Heart left ventricle (tissue), 13 donors: ENCODE data around the gene FKBP4.

Experiments used
- POLR2A ChIP-seq, 2 donors: fragments of 450-650 bp; IDR thresholded peaks; one replicate each; pipeline ENCODE4 v1.6.1; 2017; ENCODE audit warnings: antibody characterized with exemption in 2 of 2, mild to moderate bottlenecking in 2 of 2, moderate library complexity in 2 of 2
- TF ChIP-seq, protein P1 (sequence below), 12 donors: fragments of 200-600 bp; sonication (generic) in 4 of 12; IDR thresholded peaks; one replicate each; pipeline versions ENCODE4 v1.5.0 to v1.8.0; 2018 to 2022; ENCODE audit warnings: antibody characterized with exemption in 12 of 12, mild to moderate bottlenecking in 5 of 12
- donor health status: ischemic (EF 13 %, LVEDD 7.1; RV severe dilation, severe dysfunction).
- donor health status: DM: no; HTN: yes; CAD: no.
- donor health status: DM: no; HTN: no; CAD: no.
- donor health status: ischemic (EF 25% LVEDD 6.9; RV normal size, moderate dysfunction).
- donor health status: ischemic (EF 25% LVEDD 5.7; RV mildly dilated, moderate dysfunction).
- donor health status: ischemic (EF 35%, LVEDD 5.7; RV mildly dilated, moderate dysfunction).
- donor health status: nonischemic (EF 11% LVEDD 7.7; RV severe dilation, severe dysfunction).
- donor health status: DM: yes; HTN: yes; CAD: no.
- donor health status: PGD.
- donor health status: ischemic (EF 29% LVEDD 5.4; RV normal size, mild dysfunction).
- donor health status: nonischemic (EF 23%, LVEDD 6.1; RV moderate dilation, normal function).

DNA sequence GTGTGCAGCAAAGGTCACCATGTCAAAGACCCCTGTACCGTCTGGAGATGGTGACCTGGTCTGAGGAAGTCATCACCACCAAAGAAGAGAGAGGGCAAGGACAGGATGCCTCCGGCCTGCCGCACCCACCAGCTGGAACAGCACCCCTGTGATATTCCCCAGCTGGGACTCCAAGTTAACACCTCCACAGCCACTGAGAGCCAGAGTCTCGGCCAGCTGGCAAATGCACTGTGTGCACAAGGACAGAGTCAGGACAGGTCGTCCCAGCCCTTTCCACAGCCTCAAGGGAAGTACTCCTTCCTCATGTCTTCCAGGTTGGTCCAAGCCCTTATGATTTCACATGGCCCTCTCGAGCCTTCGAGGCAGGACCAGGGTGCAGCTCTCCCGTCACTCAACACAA is 19.3 kb upstream of the FKBP4 start:
- TF ChIP-seq, protein P1, sequence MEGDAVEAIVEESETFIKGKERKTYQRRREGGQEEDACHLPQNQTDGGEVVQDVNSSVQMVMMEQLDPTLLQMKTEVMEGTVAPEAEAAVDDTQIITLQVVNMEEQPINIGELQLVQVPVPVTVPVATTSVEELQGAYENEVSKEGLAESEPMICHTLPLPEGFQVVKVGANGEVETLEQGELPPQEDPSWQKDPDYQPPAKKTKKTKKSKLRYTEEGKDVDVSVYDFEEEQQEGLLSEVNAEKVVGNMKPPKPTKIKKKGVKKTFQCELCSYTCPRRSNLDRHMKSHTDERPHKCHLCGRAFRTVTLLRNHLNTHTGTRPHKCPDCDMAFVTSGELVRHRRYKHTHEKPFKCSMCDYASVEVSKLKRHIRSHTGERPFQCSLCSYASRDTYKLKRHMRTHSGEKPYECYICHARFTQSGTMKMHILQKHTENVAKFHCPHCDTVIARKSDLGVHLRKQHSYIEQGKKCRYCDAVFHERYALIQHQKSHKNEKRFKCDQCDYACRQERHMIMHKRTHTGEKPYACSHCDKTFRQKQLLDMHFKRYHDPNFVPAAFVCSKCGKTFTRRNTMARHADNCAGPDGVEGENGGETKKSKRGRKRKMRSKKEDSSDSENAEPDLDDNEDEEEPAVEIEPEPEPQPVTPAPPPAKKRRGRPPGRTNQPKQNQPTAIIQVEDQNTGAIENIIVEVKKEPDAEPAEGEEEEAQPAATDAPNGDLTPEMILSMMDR (IDR thresholded peaks at IDR 0.05) = no peak
- no peak for TF ChIP-seq POLR2A (IDR thresholded peaks at IDR 0.05)
